ENCODE measurements around the gene RDH12.

DNA sequence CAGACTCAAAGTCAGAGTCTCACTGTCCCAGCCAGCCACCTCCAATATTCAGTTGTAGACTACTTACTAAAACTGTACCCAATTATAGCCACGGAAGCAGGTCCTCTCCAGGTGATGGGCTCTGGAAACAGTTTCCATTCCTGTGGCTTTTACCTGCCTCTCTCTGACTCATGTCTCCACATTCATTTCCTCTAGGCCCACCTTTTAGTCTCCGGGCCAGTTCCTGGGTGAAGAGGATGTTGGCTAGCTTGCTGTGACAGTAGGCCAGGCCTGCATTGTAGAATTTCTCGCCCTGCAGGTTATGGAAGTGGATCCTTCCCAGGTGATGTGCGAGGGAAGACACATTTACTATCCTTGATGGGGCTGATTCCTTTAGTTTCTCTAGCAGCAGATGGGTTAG is 11.7 kb upstream of the RDH12 start:
- TF ChIP-seq CTCF (IDR thresholded peaks at IDR 0.05) (no peak), POLR2A (IDR thresholded peaks at IDR 0.05) (no peak)

Data from breast epithelium (tissue), 3 donors.